A204.1 (cell line): Measurements from ENCODE around the gene SCIN.
"Not testable (repeated sequence)": the region's sequence is repeated elsewhere in the genome, so short reads cannot be mapped to it uniquely, and the experiment has no call there.

Source experiments
- FAIRE-seq: peaks from 2 replicates; lab custom pipeline; 2012; peaks lifted over from hg19 to GRCh38; lab: Jason Lieb, UNC

SCIN gene

DNA sequence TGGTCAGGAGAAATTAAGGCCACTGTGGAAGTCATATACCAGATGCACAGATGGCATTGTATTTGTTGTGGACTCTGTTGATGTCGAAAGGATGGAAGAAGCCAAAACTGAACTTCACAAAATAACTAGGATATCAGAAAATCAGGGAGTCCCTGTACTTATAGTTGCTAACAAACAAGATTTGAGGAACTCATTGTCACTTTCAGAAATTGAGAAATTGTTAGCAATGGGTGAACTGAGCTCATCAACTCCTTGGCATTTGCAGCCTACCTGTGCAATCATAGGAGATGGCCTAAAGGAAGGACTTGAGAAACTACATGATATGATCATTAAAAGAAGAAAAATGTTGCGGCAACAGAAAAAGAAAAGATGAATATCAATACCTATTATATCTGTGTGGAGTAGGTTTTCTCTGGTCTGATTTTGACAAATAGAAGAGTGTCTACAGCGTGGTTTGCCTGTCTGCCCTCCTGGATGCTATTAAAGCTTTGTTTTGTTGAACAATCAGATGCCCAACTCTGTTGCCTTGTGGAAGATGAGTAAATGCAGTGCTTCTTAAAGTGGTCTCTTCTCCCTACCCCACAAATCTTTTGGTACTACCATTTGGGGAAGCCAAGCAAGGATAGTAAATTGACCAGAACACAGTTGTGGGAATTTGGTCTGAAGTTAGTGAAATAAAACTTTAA lies 118.1 kb downstream of the SCIN start:
- FAIRE-seq: not testable (repeated sequence)

DNA sequence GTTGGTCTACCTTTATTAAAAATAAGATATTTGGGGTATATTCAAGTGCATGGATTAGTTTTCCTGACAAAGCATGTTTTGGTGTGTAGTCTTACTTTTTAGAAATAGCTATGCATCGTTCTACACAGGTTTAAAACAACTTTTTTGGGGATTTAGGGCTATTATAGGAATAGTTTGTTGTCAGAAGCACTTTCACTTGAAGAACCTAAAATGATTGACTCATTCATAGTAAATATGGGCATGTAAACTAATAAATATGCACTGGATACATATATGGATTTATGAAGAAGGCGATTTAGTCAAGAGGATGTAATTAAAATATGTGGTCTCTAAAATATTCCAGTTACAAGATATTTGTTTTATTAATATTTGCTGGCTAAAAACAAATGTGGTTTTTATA lies 118.9 kb downstream of the SCIN start:
- no peak for FAIRE-seq

DNA sequence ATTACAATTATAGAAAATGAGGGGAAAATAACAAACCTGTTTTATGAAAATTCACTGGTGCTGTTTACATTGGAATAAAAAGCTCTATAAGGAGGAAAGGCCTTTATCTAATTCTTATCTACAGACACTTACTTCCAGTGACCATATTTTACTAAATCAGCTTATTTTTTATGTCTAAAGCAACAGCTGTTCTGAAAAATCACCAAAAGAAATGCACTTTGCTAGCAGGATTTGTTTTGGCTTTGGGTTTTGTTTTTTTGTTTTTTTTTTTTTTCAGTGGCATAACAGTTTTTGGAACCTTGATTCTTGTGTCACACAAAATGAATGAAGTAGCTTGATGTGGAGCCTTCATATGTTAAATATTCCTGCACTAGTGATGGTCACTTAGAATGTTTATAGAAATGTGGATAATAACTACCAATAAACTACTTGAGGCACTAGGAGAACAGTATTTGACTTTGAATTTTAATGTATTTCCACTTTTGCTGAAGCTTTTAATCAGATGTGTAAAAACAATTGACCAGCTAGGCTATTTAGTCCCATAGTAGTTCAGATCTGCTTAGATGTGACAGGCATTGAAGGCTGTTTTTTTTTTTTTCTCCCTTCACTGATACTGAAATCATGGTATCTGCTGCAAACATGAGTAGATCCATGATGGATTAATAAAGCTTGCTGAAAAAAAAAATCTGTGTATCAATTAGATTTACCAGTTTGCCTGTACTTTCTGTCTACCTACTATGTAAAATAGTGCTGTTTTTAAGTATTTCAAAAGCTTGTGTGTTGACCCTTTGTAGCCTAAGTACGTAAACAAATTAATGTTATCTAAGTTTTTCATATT lies 119.7 kb downstream of the SCIN start:
- FAIRE-seq: no peak

DNA sequence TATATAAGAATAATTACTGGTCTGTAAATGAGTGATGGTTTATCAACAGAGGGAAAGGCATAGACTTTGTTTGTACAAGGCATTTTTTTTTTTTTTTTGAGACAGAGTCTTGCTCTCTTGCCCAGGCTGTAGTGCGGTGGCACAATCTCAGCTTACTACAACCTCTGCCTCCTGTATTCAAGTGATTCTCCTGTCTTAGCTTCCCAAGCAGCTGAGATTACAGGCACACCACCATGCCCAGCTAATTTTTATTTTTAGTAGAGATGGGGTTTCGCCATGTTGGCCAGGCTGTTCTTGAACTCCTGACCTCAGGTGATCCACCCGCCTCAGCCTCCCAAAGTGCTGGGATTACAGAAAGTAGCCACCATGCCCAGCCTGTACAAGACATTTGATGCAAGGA lies 120.9 kb downstream of the SCIN start:
- not testable (repeated sequence) for FAIRE-seq

DNA sequence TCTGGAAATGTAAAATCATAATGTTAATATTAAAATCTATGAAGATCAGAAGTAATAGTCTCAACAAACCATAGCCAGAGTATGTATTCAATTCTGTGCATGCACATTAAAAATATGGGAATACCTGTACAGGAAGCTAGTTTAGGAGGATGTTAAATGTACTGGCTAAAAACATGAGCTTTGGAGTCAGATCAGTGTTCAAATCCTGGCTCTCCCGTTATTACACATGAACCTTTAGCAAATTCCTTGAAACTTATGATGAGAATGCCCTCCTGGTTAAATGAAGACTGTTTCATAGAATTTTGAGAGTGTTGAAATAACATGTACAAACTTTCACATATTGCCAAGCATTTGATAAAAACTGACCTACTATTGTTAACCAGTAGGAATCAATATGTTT lies 121.5 kb downstream of the SCIN start:
- no peak for FAIRE-seq

DNA sequence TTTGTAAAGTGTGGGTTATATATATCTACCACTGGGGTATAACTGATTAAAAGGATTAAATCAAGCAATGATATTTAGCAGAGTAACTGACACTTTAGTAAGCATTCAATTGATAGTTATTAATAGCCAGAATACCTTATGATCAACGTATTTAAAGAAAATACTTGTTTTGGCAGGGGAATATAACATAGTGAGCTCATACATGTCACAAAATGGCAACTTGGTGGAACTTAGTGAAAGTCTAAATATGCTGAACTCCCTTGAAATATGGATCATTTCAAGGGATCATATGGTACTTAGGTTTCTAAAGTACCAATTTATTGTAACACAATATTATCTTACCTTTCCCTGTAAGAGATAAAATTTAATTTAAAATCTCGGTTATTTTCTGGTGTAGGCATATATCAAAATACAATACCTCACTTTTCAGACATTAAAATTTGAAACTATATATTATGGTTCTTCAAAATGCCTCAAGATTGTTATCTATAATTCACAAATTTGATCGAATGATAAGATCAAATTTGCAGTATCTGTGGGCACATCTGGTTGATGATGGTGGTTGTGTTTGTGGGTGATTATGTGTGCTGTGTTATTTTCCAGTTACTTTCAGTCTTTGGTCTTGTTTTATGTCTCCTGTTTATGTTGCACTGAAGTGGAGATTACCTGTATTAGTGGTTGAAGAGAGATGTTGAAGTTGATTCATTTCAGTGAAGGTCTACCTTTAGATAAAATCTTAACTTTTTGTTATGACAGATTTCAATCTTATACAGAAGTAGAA lies 122.1 kb downstream of the SCIN start:
- FAIRE-seq: no peak

DNA sequence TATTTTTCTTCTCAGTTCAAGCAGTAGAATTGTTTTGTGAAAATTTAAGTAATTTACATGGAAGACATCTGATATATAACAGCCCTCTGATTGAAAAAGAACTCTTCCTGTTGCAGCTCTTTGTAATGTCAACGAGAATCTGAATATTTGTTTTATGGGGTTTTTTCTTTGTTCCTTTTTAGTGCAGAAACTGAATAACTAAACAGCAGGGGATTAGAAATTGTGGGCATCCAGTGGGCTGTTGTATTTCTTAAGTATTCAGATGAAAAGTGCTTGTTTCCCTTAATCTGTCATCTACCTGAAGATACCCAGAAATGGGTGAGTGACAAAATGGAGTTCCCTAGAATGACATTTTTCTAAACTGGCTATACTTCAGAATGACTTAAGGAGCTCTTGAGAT lies 124.3 kb downstream of the SCIN start:
- no peak for FAIRE-seq

DNA sequence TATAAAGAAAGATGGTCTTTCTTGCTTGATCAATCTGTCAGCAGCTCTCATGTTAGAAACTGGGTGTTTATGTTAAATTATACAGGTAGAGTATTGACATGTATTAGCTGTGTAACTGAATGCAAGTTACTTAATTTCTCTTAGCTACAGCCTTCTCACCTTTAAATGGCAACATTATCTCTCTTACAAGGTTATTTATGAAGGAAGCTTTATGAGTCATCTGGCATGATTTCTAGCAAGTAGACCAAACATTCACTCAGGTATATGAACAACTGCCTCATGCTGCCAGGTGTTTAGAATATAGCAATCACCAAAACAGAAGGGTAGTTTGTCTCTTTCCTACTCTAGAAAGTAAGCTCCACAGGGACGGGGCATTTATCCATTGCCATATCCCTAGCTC lies 125.4 kb downstream of the SCIN start:
- FAIRE-seq: no peak

DNA sequence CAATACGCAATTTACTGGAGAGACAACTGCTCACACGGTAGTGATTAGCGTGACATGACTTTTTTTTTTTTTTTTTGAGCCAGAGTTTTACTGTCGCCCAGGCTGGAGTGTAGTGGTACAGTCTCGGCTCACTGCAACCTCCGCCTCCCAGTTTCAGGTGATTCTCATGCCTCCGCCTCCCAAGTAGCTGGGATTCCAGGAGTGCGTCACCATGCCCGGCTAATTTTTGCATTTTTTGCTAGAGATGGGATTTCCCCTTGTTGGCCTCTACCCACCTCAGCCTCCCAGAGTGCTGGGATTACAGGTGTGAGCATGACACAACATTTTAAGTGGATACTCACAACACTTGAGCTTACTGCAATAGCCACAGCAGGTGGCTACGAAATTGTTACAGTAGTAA lies 128.8 kb downstream of the SCIN start:
- no peak for FAIRE-seq

DNA sequence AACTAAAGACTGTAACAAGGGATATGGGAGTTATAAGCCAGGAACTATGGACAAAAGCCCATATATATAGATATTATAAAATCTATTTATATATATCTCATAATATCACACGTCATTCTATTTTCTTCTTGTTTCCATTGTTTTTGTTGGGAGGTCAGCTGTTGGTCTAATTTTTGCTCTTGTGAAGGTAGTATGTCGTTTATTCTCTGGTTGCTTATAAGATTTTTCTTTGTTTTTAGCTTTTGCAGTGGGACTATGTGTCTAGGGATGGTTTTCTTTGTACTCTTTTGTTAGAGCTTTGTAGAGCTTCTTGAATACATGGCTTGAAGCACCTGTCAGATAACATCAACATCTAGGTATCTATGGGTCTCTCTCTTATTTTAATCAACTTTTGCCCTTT lies 130.9 kb downstream of the SCIN start:
- no peak for FAIRE-seq

DNA sequence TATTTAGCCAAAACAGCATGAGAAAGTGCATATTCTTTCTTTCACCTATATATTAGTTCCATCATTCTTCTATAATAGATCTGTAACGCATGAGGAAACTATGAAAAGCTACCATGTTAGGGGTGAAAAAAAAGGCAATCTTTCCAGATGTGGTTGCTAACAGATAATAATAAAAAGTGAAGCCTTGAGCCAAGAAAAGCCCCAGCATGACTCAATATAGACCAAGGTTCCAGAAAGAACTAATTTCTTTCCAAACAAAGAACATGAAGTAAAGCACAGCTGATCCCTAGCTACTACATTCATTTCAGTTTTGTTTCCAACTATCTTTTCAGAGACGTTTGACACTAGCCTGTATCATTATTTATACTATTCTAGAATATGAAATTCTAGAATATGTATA lies 133.4 kb downstream of the SCIN start:
- FAIRE-seq: no peak

DNA sequence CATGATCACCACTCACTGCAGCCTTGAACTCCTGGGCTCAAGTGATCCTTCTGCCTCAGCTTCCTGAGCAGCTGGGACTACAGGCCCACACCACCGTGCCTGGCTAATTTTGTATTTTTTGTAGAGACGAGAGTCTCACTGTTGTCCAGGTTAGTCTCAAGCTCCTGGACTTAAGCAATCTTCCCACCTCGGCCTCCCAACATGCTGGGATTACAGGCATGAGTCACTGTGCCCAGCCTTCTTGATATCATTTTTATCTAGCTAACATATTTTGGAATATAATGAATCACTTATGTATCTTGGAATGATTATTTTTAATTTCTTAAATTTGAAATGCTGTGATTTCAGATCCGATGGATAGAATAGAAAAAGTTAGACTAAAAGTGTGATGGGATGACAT lies 135.4 kb downstream of the SCIN start:
- no peak for FAIRE-seq

DNA sequence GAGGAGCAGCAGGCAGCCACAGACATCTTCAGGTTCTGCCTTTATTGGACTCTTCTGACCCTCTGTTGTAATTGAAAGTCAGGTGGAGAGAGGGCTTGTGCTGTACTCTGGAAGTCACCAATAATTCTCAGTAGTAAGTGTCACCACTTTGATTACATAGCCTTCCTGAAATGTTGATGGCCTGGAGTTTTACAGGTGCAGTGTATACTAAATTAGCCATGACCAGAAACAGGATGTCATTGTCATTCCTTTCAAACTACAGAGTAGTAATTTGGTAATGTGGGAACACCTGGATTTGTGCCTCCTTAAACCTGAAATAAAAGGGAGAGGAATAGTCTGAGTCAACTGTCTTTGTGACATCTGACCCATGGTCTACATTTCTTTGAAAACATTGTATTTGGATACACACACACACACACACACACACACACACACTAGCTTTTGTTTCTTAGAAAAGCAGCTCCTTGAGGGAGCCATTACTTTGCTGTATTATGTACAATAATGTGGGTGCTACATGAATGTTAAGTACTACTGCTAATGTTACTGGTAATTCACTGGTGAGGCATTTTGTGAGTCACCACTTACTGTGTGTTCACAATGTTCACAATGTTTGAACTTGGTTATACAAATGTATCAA lies 136.5 kb downstream of the SCIN start:
- FAIRE-seq: no peak

DNA sequence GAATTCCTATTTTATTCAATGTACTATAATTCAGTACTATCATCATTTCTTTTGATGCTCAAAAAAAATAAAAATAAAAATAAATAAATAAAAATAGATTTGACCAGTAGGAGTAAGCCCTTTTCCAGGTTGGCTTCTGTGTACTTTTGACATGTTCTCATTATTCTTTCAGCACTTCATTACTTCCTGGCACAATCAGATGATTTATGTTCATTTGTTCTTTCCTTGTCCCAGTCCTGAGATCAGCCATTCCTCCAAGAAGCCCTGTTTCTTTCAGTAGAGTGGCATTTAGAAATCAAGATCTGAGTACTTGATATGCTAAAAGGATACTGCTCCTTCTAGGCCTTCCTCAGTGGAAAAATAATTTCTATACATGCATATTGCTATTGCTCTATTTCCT lies 137.8 kb downstream of the SCIN start:
- FAIRE-seq: no peak
